KMS-11 (cell line): ENCODE results near the gene PTK6.

Experiments used
- H2AFZ ChIP-seq: fragments of 200-600 bp; sonication (generic); 2 replicates; pipeline ENCODE4 v1.6.1; 2016; ENCODE audit warnings: antibody characterized with exemption, mixed run types, low read depth
- H3K27ac ChIP-seq: fragments of 200-600 bp; sonication (generic); 2 replicates; pipeline ENCODE4 v1.6.1; 2016; ENCODE audit warnings: mild to moderate bottlenecking, mixed run types
- H3K27me3 ChIP-seq: fragments of 200-600 bp; sonication (generic); 2 replicates; pipeline ENCODE4 v1.6.1; 2017; ENCODE audit warnings: mild to moderate bottlenecking, low read depth, mixed run types, moderate library complexity; ENCODE audit not compliant: insufficient read depth
- H3K36me3 ChIP-seq: fragments of 200-600 bp; sonication (generic); 2 replicates; pipeline ENCODE4 v1.6.1; 2017; ENCODE audit warnings: mild to moderate bottlenecking, mixed run types; ENCODE audit not compliant: insufficient read depth
- H3K4me1 ChIP-seq: fragments of 200-600 bp; sonication (generic); 2 replicates; pipeline ENCODE4 v1.6.1; 2016; ENCODE audit warnings: mild to moderate bottlenecking, low read depth, mixed run types; ENCODE audit not compliant: poor library complexity, severe bottlenecking
- H3K4me2 ChIP-seq: fragments of 200-600 bp; sonication (generic); 2 replicates; pipeline ENCODE4 v1.7.0; 2016; ENCODE audit warnings: mild to moderate bottlenecking, mixed run types
- H3K4me3 ChIP-seq: fragments of 200-600 bp; sonication (generic); IDR thresholded peaks from 2 replicates; pipeline ENCODE4 v1.6.1; 2017; ENCODE audit warnings: low read depth, low read length, mixed read lengths; ENCODE audit not compliant: insufficient read depth
- H3K79me2 ChIP-seq: fragments of 200-600 bp; sonication (generic); 2 replicates; pipeline ENCODE4 v1.6.1; 2016; ENCODE audit warnings: low read depth, mixed run types; ENCODE audit not compliant: insufficient read depth
- H3K9ac ChIP-seq: fragments of 200-600 bp; sonication (generic); 2 replicates; pipeline ENCODE4 v1.6.1; 2016; ENCODE audit warnings: mild to moderate bottlenecking, mixed run types
- H4K20me1 ChIP-seq: fragments of 200-600 bp; sonication (generic); 2 replicates; pipeline ENCODE4 v1.6.1; 2016; ENCODE audit warnings: mild to moderate bottlenecking, mixed run types; ENCODE audit not compliant: insufficient read depth
- TF ChIP-seq, protein P1 (sequence below): fragments of 200-600 bp; sonication (generic); conservative IDR thresholded peaks from 2 replicates; pipeline ENCODE4 v1.6.1; 2017; ENCODE audit warnings: low read depth, mild to moderate bottlenecking, antibody characterized with exemption, low read length, moderate library complexity, mixed read lengths

Gene PTK6

DNA sequence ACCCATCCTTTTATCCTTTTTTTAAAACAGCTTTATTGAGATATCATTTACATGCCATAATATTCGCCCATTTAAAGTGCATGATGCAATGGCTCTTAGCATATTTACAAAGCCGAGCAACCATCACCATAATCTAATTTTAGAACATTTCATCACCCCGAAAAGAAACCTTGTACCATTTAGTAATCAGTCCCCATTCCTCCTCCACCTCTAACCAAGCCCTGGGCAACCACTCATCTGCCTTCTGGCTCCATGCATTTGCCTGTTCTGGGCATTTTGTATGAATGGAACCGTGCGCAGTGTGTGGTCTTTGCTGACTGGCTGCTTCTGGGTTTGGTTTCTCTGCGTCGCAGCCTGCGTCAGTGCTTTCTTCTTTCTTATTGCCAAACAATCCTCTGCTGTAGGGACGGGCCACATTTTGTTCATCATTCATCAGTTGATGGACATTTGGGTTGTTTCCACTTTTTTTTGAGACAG lies 28.1 kb downstream of the PTK6 start:
- Histone ChIP-seq H3K4me1 (no peaks in the 10 kb centered on the region), H3K9ac (no peak overlapping the region), H4K20me1 (no peaks in the 10 kb centered on the region), H3K27ac (no peak overlapping the region), H3K79me2 (no peaks in the 10 kb centered on the region), H3K4me2 (no peak overlapping the region), H3K27me3 (peaks cover 100% of the 10 kb centered on the region), H2AFZ (no peak overlapping the region), H3K4me3 (no peak overlapping the region), H3K36me3 (no peaks in the 10 kb centered on the region)
- TF ChIP-seq, protein P1, sequence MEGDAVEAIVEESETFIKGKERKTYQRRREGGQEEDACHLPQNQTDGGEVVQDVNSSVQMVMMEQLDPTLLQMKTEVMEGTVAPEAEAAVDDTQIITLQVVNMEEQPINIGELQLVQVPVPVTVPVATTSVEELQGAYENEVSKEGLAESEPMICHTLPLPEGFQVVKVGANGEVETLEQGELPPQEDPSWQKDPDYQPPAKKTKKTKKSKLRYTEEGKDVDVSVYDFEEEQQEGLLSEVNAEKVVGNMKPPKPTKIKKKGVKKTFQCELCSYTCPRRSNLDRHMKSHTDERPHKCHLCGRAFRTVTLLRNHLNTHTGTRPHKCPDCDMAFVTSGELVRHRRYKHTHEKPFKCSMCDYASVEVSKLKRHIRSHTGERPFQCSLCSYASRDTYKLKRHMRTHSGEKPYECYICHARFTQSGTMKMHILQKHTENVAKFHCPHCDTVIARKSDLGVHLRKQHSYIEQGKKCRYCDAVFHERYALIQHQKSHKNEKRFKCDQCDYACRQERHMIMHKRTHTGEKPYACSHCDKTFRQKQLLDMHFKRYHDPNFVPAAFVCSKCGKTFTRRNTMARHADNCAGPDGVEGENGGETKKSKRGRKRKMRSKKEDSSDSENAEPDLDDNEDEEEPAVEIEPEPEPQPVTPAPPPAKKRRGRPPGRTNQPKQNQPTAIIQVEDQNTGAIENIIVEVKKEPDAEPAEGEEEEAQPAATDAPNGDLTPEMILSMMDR, result no peak

DNA sequence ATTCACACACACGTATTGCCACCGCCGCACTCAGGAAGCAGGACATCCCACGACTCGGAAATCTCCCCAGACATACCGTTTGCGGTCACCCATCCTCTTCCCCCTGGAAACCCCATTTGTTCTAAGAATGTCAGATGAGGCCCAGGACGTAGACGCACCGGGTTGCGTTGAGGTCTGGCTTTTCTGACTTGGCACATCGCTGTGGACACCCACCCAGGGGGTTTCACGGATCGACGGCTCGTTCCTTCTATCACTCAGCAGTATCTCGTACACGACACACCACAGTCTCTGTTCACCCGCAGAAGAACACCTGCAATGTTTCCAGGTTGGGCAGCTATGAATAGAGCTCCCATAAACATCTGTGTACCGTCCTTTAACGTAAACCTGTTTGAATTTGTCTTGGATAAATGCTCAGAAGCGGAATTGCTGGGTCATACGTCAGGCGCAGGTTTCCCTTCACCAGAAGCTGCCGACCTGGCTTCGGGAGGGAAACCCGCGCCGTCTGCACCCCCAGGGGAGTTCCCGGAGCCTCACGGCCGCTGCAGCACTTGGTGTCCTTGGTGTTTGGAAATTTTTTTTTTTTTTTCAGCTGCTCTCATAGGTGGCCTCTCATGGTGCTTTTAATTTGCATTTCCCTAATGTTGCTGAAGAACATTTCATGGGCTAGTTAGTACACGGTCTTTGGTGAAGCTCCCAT lies 29.0 kb downstream of the PTK6 start:
- Histone ChIP-seq H3K36me3 (no peaks in the 10 kb centered on the region), H3K4me3 (no peak overlapping the region), H3K27me3 (peaks cover 100% of the 10 kb centered on the region)

DNA sequence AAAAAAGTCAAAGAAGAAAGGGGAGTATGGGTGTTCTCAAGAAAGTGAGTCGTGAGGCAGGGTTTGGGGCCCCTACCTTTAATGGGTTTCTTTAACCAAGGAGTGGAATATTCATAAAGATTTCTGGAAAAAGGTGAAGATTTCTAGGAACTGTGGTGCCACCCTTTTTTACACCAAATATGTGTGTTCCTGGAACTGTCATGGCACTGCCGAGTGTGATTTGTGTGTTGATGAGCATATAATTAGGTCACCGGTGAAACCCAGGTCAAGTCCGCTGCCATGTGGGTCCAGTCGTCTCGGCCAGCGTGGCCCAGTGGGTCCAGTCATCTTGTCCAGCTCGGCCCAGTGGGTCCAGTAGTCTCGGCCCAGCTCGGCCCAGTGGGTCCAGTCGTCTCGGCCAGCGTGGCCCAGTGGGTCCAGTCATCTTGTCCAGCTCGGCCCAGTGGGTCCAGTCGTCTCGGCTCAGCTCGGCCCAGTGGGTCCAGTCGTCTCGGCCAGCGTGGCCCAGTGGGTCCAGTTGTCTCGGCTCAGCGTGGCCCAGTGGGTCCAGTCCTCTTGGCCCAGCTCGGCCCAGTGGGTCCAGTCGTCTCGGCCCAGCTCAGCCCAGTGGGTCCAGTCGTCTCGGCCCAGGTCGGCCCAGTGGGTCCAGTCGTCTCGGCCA lies 30.0 kb downstream of the PTK6 start:
- H3K4me3 ChIP-seq, result no peak overlapping the region
- TF ChIP-seq, protein P1, result no peak
- H4K20me1 ChIP-seq, result no peaks in the 10 kb centered on the region
- H3K4me1 ChIP-seq, result peaks cover under 1% of the 10 kb centered on the region
- H3K9ac ChIP-seq, result no peak overlapping the region
- no peaks in the 10 kb centered on the region for H3K36me3 ChIP-seq
- H2AFZ ChIP-seq, result no peak overlapping the region
- no peak overlapping the region for H3K4me2 ChIP-seq
- no peaks in the 10 kb centered on the region for H3K79me2 ChIP-seq
- H3K27ac ChIP-seq, result no peak overlapping the region
- H3K27me3 ChIP-seq, result peaks cover 100% of the 10 kb centered on the region

More for the DNA sequence above, 29.0 kb downstream of the PTK6 start:
- Histone ChIP-seq H3K27ac (no peak overlapping the region), H3K9ac (no peak overlapping the region), H2AFZ (no peak overlapping the region), H3K79me2 (no peaks in the 10 kb centered on the region), H4K20me1 (no peaks in the 10 kb centered on the region), H3K4me1 (no peaks in the 10 kb centered on the region), H3K4me2 (no peak overlapping the region)
- TF ChIP-seq, protein P1, result no peak

DNA sequence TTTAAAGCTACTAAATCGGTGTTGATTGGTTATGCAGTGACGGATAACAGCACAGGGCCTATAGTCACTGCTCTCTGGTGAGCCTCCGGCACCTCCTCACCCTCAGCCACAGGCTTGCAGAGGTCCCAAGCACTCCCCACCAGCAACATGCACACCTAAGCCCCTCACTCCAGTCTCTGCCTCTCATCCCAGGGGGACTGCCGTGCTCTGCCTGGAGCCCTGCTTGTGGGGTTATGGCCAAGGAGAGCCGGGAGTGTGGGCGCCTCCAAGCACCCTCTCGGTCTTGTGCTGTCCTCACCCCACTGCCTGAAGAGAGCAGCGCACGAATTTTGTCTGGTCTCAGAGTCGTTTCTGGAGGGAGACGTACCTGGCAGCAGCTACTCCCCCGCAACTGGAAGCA lies 31.5 kb downstream of the PTK6 start:
- Histone ChIP-seq H3K79me2 (no peaks in the 10 kb centered on the region), H3K4me1 (peaks cover 3% of the 10 kb centered on the region), H3K27ac (no peak overlapping the region), H3K9ac (no peak overlapping the region), H3K36me3 (no peaks in the 10 kb centered on the region), H3K4me3 (no peak overlapping the region), H3K4me2 (no peak overlapping the region), H3K27me3 (peaks cover 97% of the 10 kb centered on the region), H2AFZ (no peak overlapping the region), H4K20me1 (no peaks in the 10 kb centered on the region)
- TF ChIP-seq, protein P1, result no peak
